IMR-90 (cell line): Measurements from ENCODE around the gene TMEM95. TPM values are rescaled to one million over a fixed set of nuclear protein-coding genes. Genes with fewer than 3 reads are reported as not detected.

ENCODE experiments used
- ATAC-seq: fragments of 200-7000 bp; cut with Tn5 transposase; 2 replicates; pipeline ENCODE4 v1.9.1; 2020; ENCODE audit warnings: low read depth, mild to moderate bottlenecking, moderate library complexity
- BruUV-seq: library from RNA; stranded (reverse); fragments of 400-500 nt; replicated peaks from 2 replicates; lab custom pipeline; 2021; lab: Mats Ljungman, UMichigan
- CTCF ChIA-PET: fragments of 300-600 bp; formaldehyde crosslinking; extraction: SDS; loops from one replicate; lab custom pipeline; 2021; ENCODE audit warnings: antibody characterized with exemption; lab: Yijun Ruan, JAX
- POLR2A ChIA-PET: fragments of 300-600 bp; sonication (Branson Sonifier 250); formaldehyde crosslinking; loops from one replicate; lab custom pipeline; 2022; ENCODE audit warnings: antibody characterized with exemption; ENCODE audit not compliant: unreplicated experiment; lab: Charles Lee
- DNase-seq: peaks from one replicate; pipeline ENCODE4 v3.0.0; 2013
- H2AFZ ChIP-seq: replicated peaks from 2 replicates; pipeline ENCODE3; 2013; ENCODE audit warnings: low read length, mild to moderate bottlenecking; ENCODE audit not compliant: poor library complexity
- H2AK5ac ChIP-seq: 2 replicates; pipeline ENCODE4 v1.6.1; 2013; ENCODE audit warnings: low read depth, low read length, inconsistent platforms
- H2AK9ac ChIP-seq: replicated peaks from 2 replicates; pipeline ENCODE3; 2013; ENCODE audit warnings: mild to moderate bottlenecking, low read depth, low read length, moderate library complexity; ENCODE audit not compliant: poor library complexity
- H2BK120ac ChIP-seq: 2 replicates; pipeline ENCODE4 v1.6.1; 2013; ENCODE audit warnings: low read depth, low read length, inconsistent platforms
- H2BK15ac ChIP-seq: 3 replicates; pipeline ENCODE4 v1.6.1; 2013; ENCODE audit warnings: low read depth, low read length, inconsistent platforms
- H2BK20ac ChIP-seq: 2 replicates; pipeline ENCODE4 v1.6.1; 2013; ENCODE audit warnings: low read depth, mild to moderate bottlenecking, inconsistent platforms, low read length, moderate library complexity
- H2BK5ac ChIP-seq: 2 replicates; pipeline ENCODE4 v1.6.1; 2013; ENCODE audit warnings: mild to moderate bottlenecking, low read depth, low read length, inconsistent platforms; ENCODE audit not compliant: poor library complexity, severe bottlenecking
- H3K14ac ChIP-seq: replicated peaks from 2 replicates; pipeline ENCODE4 v1.6.1; 2013; ENCODE audit warnings: low read depth, low read length, inconsistent platforms
- H3K18ac ChIP-seq: 2 replicates; pipeline ENCODE4 v1.6.1; 2013; ENCODE audit warnings: low read depth, low read length, control low read depth
- H3K23ac ChIP-seq: 2 replicates; pipeline ENCODE4 v1.6.1; 2013; ENCODE audit warnings: low read depth, low read length, inconsistent platforms
- H3K27ac ChIP-seq: 2 replicates; pipeline ENCODE4 v1.5.1; 2013; ENCODE audit warnings: mild to moderate bottlenecking, control low read depth, low read length; ENCODE audit not compliant: insufficient read depth
- H3K27me3 ChIP-seq: 2 replicates; pipeline ENCODE4 v1.6.1; 2013; ENCODE audit warnings: low read length; ENCODE audit not compliant: control insufficient read depth, insufficient read depth
- H3K36me3 ChIP-seq: 2 replicates; pipeline ENCODE4 v1.6.1; 2013; ENCODE audit warnings: low read length, mixed read lengths; ENCODE audit not compliant: control insufficient read depth, insufficient read depth
- H3K4ac ChIP-seq: 2 replicates; pipeline ENCODE4 v1.6.1; 2013; ENCODE audit warnings: low read depth, low read length, inconsistent platforms
- H3K4me1 ChIP-seq: 2 replicates; pipeline ENCODE4 v1.6.1; 2013; ENCODE audit warnings: low read length, mixed read lengths; ENCODE audit not compliant: control insufficient read depth, insufficient read depth
- H3K4me2 ChIP-seq: 2 replicates; pipeline ENCODE4 v1.6.1; 2013; ENCODE audit warnings: low read depth, mild to moderate bottlenecking, control low read depth, low read length, moderate library complexity
- H3K4me3 ChIP-seq: 2 replicates; pipeline ENCODE4 v1.5.1; 2013; ENCODE audit warnings: low read depth, mild to moderate bottlenecking, control low read depth, low read length, moderate library complexity; ENCODE audit not compliant: insufficient read depth
- H3K56ac ChIP-seq: 2 replicates; pipeline ENCODE4 v1.6.1; 2013; ENCODE audit warnings: low read length, inconsistent platforms; ENCODE audit not compliant: insufficient read depth; ENCODE audit errors: extremely low read depth
- H3K79me1 ChIP-seq, 2 experiments: 2 replicates each; pipeline ENCODE4 v1.6.1; 2013; ENCODE audit warnings: low read length in 2 of 2, inconsistent platforms in 1 of 2, low read depth in 1 of 2
- H3K9ac ChIP-seq: 2 replicates; pipeline ENCODE4 v1.6.1; 2013; ENCODE audit warnings: low read depth, low read length, control low read depth
- H3K9me1 ChIP-seq: 2 replicates; pipeline ENCODE4 v1.6.1; 2013; ENCODE audit warnings: low read length, inconsistent platforms; ENCODE audit not compliant: insufficient read depth
- H3K9me3 ChIP-seq: 2 replicates; pipeline ENCODE4 v1.6.1; 2013; ENCODE audit warnings: low read length; ENCODE audit not compliant: control insufficient read depth, insufficient read depth
- H4K20me1 ChIP-seq: 2 replicates; pipeline ENCODE4 v1.6.1; 2013; ENCODE audit warnings: low read length, inconsistent platforms; ENCODE audit not compliant: insufficient read depth
- H4K5ac ChIP-seq: 2 replicates; pipeline ENCODE4 v1.6.1; 2013; ENCODE audit warnings: mild to moderate bottlenecking, low read depth, low read length, control low read depth
- H4K8ac ChIP-seq, 2 experiments: 2 replicates each; pipeline ENCODE4 v1.6.1; 2013; ENCODE audit warnings: low read depth in 2 of 2, low read length in 2 of 2, control low read depth in 1 of 2, inconsistent platforms in 1 of 2
- H4K91ac ChIP-seq: 2 replicates; pipeline ENCODE4 v1.6.1; 2013; ENCODE audit warnings: low read depth, low read length, inconsistent platforms; ENCODE audit not compliant: insufficient read depth
- ELK1 ChIP-seq: fragments of 150-350 bp; IDR thresholded peaks from 2 replicates; pipeline ENCODE4 v1.6.1; 2016; ENCODE audit warnings: low read depth, mild to moderate bottlenecking, low read length, moderate library complexity, borderline replicate concordance
- MXI1 ChIP-seq: IDR thresholded peaks from 2 replicates; pipeline ENCODE4 v1.6.1; 2012; ENCODE audit warnings: low read depth, mild to moderate bottlenecking, low read length, moderate library complexity, borderline replicate concordance
- SMC3 ChIP-seq: fragments of 150-350 bp; IDR thresholded peaks from 2 replicates; pipeline ENCODE4 v1.6.1; 2016; ENCODE audit warnings: low read depth, mild to moderate bottlenecking, antibody characterized with exemption, low read length, moderate library complexity
- WGBS, 2 experiments: methylation state at CpG; one replicate each; pipeline versions ENCODE4 v1.1.5 to v1.1.7; 2013; ENCODE audit warnings: missing lambda C conversion rate in 2 of 2; ENCODE audit not compliant: insufficient read length in 1 of 2; ENCODE audit errors: extremely low coverage in 2 of 2; 5-methylcytosine and 5-hydroxymethylcytosine counted together
- dilution Hi-C: fragments of 300-500 bp; cut with HindIII; formaldehyde crosslinking; loops from one replicate; pipeline ENCODE4 v1.14.3; 2018; ENCODE audit warnings: low sequenced_read_pairs; ENCODE audit not compliant: unreplicated experiment
- in situ Hi-C: fragments of 300-500 bp; cut with MboI; formaldehyde crosslinking; loops from 3 replicates; pipeline ENCODE4 v1.14.3; 2019; ENCODE audit warnings: low sequenced_read_pairs, inconsistent platforms, mixed read lengths
- intact Hi-C: fragments of 100-400 bp; cut with micrococcal nuclease; formaldehyde crosslinking; loops from 2 replicates; pipeline ENCODE4 v1.10.0; 2022
- polyA plus RNA-seq, 3 experiments: library from polyadenylated mRNA; depleted of rRNA; stranded (reverse); fragments of >200 nt; gene quantifications; 2 replicates each; pipeline ENCODE4 v1.2.3, GENCODE V29; 2012; ENCODE audit warnings: low replicate concordance in 1 of 3
- total RNA-seq: library from RNA; depleted of rRNA; stranded (reverse); fragments of >200 nt; gene quantifications from 2 replicates; pipeline ENCODE4 v1.2.3, GENCODE V29; 2012

The TMEM95 gene
- total and polyA plus RNA-seq, 2 of the 4 experiments (the other 2 are of a cell fraction), result not detected

GRCh38 chr17:7405350-7406234, 50.6 kb downstream of the TMEM95 start:
- Histone ChIP-seq H3K4me1 (peaks cover 9% of the 10 kb centered on the region), H2BK15ac (no peak overlapping the region), H3K9me1 (0 out of 2 replicates have a peak, but pooled peaks cover 4% of the 10 kb centered on the region), H2BK20ac (no peak overlapping the region), H3K23ac (peak overlapping the region; percentile 97), H3K9me3 (no peaks in the 10 kb centered on the region), H2BK120ac (peak overlapping the region; percentile 60), H2AK9ac (peak overlapping the region; percentile 100), H3K4me3 (peak overlapping the region; percentile 94), H2AK5ac (peak overlapping the region; percentile 85), H2AFZ (peak overlapping the region; percentile 94), H3K4me2 (peak overlapping the region; percentile 96), H4K91ac (peak overlapping the region; percentile 61), H4K5ac (peak overlapping the region; percentile 18; the same call in 1 of the 2 replicates), H4K20me1 (peaks cover 7% of the 10 kb centered on the region), H4K8ac (peak overlapping the region; percentile 15 to 74; a peak in 3 of 4 replicates), H3K56ac (peak overlapping the region; percentile 64), H3K9ac (peak overlapping the region; percentile 90), H3K27me3 (no peaks in the 10 kb centered on the region), H3K36me3 (peaks cover 22% of the 10 kb centered on the region), H3K27ac (peak overlapping the region; percentile 73), H3K79me1 (peaks cover 11 to 54% of the 10 kb centered on the region in 2 experiments), H3K14ac (peak overlapping the region; percentile 94), H3K4ac (peak overlapping the region; percentile 86), H2BK5ac (peak overlapping the region; percentile 59), H3K18ac (peak overlapping the region; percentile 70; the same call in 1 of the 2 replicates)
- in situ Hi-C loops (no loop called here), dilution Hi-C loops (no loop called here), intact Hi-C loops (loop anchor here (2.0 kb wide), 2 partner anchors 31 to 55 kb away; no protein-coding TSS in a partner anchor)
- POLR2A ChIA-PET, result interaction anchor here (0.6 to 0.7 kb wide), 2 partner anchors 15 to 32 kb away, joined by 3 to 8 read pairs; partner anchors contain the start of gene SPEM1
- CTCF ChIA-PET, result interaction anchor here (1.1 kb wide), 1 partner anchor 31 kb away, joined by 3 read pairs; no protein-coding TSS in a partner anchor
- ATAC-seq, result no peak
- 5% methylated on average over 4 of the region's 38 CpGs; no CpG with 5 or more reads in 1 of the 2 experiments for WGBS, 2 experiments
- DNase-seq, result no peak
- TF ChIP-seq MXI1, result peak; percentile 19; the same call in 1 of the 2 replicates
- no peak for TF ChIP-seq ELK1
- 0 out of 2 replicates have a peak, but pooled peaks have one; percentile 2 for TF ChIP-seq SMC3
- no TSS peak for BruUV-seq
